Measurements from ENCODE around the gene TCERG1L.

The TCERG1L gene

DNA sequence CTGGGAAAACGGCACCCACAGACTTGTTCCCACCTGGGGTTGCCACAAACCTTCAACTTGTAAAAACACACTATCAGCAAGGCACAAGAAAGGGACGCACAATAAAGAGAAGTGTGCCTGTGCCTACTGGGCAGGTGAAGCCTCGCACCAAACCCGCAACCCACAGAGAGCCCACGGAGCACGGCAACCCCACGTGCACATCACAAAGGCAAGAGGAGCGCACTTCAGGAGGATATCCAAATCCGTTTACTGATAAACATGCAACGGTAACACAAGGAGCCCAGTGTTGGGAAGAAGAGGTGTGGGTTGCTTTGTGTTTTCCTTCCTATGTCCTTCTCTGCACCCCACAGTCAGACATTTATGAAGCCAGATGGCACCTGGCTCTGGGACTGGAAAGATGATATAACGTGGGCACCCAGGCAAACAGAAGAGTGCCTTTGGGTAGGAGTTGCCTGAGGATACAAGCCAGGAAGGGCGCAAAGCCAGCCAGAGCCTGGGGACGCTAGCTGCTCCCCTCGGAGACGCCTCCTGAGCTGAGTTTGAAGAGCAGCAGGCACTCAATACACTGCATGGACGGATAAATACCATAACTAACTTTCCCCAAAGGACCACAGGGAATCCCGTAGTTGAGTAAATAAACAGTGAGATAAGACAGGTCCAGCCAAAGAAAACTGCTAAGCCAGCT, 41.6 kb downstream of the TCERG1L start:
- DNase-seq: no peak

- DNase-seq: no peak
Measured at GRCh38 chr10:131267814-131268095, 43.8 kb downstream of the TCERG1L start.

DNA sequence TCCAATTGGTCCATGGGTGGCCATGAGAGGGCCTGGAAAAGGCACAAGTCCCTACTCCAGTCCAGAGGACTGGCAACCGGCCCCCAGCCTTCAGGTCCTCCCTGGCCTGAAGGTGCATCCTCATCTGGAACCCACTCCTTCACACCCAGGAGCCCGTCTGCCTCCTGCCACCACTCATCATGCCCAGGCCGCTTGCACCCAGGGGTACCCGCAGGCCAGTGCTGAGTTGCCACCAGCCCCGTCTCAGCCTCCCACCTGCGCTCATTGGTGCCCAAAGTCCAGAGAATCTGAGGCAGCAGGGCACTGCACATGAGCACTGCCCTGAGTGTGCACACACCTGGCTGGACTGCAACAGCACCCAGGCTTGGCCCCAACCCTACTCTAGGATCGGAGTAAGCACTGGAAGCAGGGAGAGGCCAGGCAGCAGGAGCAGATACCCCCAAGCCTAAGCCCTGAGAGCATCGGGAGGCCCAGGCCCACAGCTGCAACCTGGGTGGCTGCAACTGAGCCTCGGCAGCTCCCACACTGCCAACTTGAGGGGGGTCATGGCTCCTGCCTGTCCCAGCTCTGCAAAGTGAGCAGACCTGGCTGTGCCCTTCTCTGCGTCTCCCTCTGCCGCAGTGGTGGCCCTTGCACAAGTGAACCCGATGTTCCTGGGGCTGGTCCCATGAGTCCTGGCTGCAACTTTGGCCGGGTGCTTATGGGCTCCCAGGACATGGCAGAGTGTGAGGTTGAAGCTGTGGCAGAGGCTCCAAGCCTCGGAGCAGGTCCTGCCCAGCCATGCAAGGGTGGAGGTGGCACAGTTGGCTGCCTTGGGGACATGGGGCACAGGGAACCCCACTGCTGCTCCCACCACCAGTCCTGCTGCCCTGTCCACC, 44.3 kb downstream of the TCERG1L start:
- DNase-seq: no peak

DNA sequence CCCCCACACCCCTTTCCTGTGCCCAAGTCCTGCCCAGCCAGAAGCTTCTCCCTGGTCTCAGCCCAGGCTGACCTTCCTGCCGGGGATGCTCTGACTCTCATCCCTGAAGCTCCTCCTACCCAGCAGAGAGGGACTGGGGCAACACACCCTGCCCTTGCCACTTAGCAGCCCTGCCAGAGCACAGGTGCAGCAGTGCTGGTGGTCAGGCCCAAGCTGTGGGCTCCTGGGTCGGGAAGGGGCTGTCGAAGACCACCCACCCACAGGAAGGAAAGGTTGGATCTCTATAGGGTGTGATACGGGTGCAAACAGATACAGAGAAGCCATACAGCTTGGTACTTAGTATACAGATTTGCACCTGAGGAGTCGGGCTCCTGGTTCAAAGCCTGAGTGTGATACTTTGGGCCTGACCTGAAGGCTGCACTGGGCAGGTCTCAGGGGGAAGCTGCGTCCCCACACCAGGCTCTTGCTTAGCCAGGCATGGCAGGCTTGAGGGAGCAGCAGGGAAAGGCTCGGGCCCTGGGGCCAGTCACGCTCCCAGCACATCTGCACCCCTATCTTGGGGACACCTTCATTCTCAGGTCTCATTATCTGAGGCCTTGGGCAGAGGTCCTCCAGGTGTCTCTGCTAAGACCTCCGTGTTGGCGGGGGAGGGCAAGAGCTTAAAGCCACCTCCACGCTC, 47.3 kb downstream of the TCERG1L start:
- DNase-seq: no peak

DNA sequence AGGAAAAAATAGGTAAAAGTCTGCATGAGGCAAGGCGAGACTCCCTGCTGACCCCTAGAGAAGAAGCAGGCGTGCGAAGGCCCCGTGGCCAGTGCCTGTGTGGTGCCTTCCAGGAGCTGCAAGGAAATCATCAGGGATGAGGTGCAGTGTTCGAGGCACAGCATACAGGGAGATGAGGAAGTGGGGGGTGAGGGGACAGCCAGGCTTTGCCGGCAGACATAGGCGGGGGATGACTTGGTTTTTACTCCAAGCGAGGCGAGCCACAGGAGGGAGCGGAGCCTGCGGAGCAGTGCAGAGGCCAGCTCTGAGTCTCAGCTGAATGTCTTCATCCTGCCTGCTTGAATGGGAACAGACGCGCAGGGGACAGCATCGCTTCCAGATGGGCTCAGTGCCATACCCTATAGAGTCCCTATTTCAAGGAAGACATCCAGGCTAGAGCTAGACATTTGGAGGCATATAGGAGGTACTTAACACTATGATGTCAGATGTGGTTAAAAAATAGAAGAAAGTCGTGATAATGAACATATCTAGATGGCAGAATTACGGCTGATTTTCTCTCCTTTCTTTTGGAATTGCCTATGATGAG, 49.5 kb downstream of the TCERG1L start:
- DNase-seq: no peak

- DNase-seq: no peak
Measured at GRCh38 chr10:131260452-131261211, 50.9 kb downstream of the TCERG1L start.

DNA sequence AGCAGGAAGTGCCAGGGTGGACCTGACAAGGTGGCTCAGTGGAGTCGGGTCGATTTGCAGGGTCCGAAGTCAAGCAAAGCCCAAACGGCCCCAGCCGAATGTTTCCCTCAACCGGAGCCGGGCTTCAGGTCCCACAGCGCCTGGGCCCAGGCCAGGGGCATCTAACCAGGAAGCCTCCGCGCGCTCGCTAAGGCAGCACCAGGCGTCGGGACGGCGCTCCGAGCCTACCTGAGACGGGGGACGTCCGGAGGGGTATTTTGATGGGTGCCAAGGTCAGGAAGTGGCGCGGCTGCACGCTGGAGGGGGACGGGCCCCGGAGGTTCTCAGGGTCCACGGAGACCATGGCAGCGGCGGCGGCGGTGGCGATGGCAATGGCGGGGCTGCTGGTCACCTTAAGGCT, 51.5 kb downstream of the TCERG1L start:
- DNase-seq: no peak

DNA sequence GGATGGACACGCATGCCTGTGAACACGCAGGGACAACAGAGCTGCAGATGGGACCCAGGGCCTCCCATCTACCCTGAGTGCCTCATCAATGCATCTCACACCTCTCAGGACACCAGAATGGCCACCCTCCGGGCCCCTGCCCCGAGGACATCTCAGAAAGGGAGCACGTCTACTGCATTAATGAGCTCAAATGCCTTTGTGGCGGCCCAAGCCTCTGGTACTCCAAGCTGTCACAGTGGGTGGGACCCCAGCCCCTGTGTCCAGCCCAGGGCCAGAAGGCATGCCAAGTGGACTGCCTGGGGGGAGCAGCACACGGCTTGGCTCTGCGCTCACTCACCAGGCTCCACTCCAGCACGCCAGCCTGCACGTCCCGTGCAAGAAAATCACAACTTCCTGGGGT, 52.0 kb downstream of the TCERG1L start:
- DNase-seq: no peak

DNA sequence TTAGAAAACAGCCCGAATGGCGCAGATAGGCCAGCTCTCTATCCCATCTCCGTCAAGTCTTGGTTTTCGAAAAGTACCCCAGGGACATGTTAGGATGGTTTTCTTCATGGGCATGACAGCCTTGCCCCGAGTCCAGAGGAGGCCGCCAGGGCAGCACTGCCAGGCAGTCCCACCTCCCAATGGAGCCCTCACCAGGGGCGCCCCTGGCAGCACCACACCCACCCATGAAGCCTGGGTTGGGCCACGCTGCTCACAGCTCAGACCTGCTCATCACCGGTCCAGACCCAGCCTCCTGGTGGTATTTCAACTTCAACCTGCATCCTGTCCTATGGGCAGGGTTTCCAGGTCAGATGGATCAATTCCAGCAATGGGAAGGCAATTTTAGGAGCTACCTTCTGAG, 53.3 kb downstream of the TCERG1L start:
- DNase-seq: no peak

DNA sequence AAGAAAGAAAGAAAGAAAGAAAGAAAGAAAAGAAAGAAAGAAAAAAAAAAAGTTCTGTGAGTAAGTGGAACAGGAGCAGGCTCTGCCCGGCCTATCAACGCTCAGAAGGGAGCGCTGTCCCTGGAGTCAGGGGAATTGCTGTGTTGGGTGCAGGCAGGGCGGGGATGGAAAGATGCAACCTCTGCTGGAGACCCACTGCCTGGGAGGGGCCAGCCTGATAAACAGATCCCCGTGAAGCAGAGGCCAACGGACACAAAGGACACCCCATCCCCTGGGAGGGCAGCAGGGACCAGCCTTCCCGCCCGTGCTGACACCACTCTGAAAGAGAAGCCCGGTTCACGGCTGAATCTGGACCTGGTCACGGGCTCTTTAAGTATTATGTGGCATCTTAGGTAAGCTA, 54.5 kb downstream of the TCERG1L start:
- DNase-seq: no peak

GRCh38 chr10:131254859-131255252, 56.7 kb downstream of the TCERG1L start:
- no peak for DNase-seq

DNA sequence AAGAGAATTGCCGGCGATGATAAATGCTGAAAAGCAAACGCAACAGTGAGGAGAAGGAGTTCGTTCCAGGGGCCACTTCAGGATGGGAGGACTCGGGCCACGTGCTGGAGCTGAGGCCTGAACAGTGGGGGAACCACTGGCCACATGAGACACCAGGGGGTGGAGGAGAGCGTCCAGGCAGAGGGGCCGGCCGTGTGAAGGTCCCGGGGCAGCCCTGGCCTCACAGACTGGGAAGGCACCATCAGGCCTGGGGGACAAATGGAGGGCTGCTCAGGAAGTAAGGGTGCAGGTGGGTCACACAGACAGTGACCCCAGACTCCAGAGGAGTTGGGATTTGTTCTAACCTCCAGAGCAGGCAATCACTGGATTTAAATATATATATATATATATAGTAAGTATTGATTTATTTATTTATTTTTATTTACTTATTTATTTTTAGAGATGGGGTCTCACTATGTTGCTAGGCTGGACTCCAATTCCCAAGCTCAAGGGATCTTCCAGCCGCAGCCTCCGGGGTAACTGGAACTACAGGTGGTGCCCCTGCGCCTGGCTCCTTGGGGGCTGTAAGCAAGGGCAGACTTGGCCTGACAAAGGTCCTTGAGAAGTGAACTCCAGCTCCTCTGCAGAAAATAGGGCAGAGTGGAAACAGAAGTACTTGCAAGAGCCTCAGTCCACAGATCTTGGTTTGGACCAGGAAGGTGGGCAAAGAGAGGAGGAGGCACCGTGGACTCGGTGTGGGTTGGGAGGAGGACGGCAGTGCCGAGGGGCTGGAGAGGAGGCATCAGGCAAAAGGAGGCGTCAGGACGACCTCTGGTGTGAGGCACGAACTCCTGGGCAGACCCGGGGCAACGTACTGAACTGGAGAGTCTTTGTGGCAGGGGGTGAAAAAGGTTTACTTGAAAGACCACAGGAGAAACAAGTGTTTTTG, 57.3 kb downstream of the TCERG1L start:
- no peak for DNase-seq

DNA sequence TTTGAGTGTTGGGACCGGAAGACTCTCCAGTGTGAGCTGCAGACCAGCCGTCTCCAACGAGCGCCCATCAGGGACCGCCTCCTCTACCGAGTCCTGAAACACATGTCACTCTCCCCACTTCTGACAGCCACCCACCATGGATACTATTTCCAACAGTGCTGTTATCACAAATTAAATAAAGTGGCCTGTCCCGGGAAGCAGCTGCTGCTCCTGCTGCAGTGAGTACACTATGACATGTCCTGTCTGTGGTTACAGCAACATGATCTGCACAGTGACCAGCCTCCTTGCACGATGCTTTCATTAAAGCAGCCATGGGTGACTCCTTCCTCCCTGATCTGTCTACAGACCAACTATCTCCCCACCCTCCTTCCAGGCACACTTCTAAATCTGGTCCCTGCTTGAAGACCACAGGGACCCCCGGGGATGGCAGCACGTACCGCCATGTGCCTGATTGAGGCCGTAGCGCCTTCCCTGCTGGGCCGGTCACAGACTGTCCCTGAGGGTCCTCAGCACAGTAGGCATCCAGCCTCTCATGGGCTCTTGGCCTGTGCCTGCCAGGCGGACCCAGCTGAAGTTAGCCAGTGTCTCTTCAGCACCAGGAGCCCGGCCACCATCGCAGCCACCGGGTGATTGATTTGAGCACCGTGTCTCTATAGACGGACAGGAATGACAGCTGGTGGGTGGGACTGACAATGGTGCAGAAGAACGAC, 58.8 kb downstream of the TCERG1L start:
- DNase-seq: no peak

GRCh38 chr10:131251146-131251541, 60.4 kb downstream of the TCERG1L start:
- DNase-seq: no peak

DNA sequence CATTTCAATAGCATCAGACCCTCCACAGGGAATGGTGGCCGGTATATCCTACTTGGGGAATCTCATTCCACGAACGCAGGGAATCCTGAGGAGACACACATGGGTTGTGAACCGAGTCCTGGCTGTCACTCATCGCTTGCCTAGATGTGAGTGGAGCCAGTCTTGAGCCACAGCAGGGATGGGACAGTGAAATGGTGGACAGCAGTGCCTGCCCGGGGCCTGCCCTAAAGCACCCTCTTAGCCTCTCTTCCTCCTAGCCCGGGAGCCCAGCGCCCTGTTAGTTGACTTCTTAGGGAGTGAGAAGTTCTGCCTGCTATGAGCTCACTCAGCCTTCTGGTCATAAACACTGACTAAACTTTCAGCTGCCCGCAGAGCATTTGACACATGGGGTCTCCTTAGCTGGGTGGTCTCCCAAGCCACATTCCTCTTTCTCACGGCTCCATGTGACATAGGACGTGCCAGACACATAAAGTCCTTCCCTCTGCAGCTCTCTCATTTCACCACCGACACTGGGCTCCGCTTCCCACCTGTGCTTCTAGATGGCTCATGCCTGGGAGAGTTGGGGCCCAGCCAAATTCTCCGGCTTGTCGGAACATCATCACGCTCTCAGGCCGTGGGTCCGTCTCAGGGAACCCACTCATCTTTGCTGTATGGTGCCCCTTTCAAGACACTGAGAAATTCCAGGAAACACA, 60.9 kb downstream of the TCERG1L start:
- DNase-seq: no peak

- no peak for DNase-seq
Measured at GRCh38 chr10:131249955-131250344, 61.6 kb downstream of the TCERG1L start.

- DNase-seq: no peak
Measured at GRCh38 chr10:131249238-131249954, 62.1 kb downstream of the TCERG1L start.

DNA sequence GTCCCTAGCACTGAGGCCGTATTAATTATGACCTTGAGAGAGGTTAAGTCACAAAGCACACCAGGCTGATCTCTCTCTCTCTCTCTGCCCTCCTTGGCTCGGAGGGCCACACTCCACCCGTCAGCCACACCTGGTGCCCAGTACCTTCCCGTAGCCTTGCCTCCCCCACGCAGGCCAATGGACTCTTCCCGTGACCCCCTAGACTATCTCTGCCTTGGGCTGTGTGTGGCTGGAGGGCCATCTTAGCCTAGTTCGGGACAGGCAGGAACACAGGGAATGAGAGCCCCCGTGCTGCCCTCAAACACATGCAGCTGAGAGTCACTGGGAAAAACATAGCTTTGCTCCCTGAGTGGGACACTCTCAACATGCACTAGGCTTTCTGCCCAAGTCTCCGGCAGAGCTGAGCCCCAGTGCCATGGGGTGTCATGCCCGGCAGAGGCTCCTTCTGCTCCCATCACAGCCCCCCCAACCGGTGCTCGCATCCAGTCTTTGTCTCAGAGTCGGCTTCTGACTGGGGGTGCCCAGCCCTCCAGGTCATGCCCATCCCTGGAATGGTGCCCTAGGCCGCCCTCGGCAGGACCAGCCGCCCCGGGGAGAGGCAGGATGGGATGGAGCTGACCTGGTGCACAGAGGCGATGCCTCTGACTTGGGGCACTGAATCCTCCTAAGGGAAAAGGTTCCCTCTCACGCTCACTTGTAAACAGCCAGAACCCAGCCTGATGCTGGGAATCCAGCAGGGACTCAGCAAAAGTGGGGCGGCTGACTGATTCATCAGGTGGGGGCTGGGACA, 63.0 kb downstream of the TCERG1L start:
- DNase-seq: no peak

GRCh38 chr10:131247873-131248272, 63.6 kb downstream of the TCERG1L start:
- no peak for DNase-seq

Measured in fibroblast of skin of abdomen (primary cell).